Measurements from ENCODE around the gene ZMIZ1.

The ZMIZ1 gene

GRCh38 chr10:79346388-79347225 is 277.8 kb downstream of the ZMIZ1 start:
- no peak overlapping the region for H3K4me3 ChIP-seq (ENCODE audit: low read depth, low read length)
- CTCF ChIA-PET: interaction anchor here (0.9 to 2.6 kb wide), 4 partner anchors 10 to 15 kb away, joined by 3 to 8 read pairs (median 4); no protein-coding TSS in a partner anchor
- no peak overlapping the region for H3K27ac ChIP-seq (ENCODE audit: extremely low read depth, low read depth, low read length)
- H3K4me1 ChIP-seq (ENCODE audit: control insufficient read depth, insufficient read depth, low read length): no peaks in the 10 kb centered on the region
- 0 out of 2 replicates have a peak, but pooled peaks have one; percentile 36 for TF ChIP-seq ZBTB11 (tag by site-specific recombination; conservative IDR thresholded peaks at IDR 0.05; ENCODE audit: low read depth)
- no peak for TF ChIP-seq ZNF148 (tag by site-specific recombination; IDR thresholded peaks at IDR 0.05; ENCODE audit: borderline replicate concordance)
- TF ChIP-seq GLIS2 (tag by site-specific recombination; IDR thresholded peaks at IDR 0.05): peak; percentile 68
- TF ChIP-seq ZNF335 (tag by site-specific recombination; conservative IDR thresholded peaks at IDR 0.05): peak; percentile 56
- TF ChIP-seq INSM2 (tag by site-specific recombination; IDR thresholded peaks at IDR 0.05): no peak
- TF ChIP-seq GLIS1 (tag by site-specific recombination; IDR thresholded peaks at IDR 0.05): peak; percentile 99
- peak; percentile 100 for TF ChIP-seq ZIC2 (tag by site-specific recombination; IDR thresholded peaks at IDR 0.05)
- TF ChIP-seq KLF9 (tag by site-specific recombination; IDR thresholded peaks at IDR 0.05; ENCODE audit: low read depth): no peak
- peaks cover 0 to 34% of the 10 kb centered on the region in 2 experiments; a peak in 1 of 3 replicates for H3K36me3 ChIP-seq (ENCODE audit: control insufficient read depth in 2 of 2, insufficient read depth in 1 of 2, low read length in 2 of 2)
- H3K9me3 ChIP-seq (ENCODE audit: control insufficient read depth, insufficient read depth, low read depth, low read length): no peaks in the 10 kb centered on the region
- POLR2A ChIA-PET: interaction anchor here (2.0 kb wide), 1 partner anchor 9 kb away, joined by 6 read pairs; no protein-coding TSS in a partner anchor

GRCh38 chr10:79347226-79347893 is 278.6 kb downstream of the ZMIZ1 start, which contains the start of gene PPIF:
PPIF (plus strand) TSS chr10:79347469; CDS start chr10:79347549, 80 bp downstream.
- H3K4me3 ChIP-seq (ENCODE audit: low read depth, low read length): peak within 1 kb of the TSS; percentile 67
- H3K27ac ChIP-seq (ENCODE audit: extremely low read depth, low read depth, low read length): peak within 1 kb of the TSS; percentile 95
- H3K36me3 ChIP-seq (ENCODE audit: control insufficient read depth in 2 of 2, insufficient read depth in 1 of 2, low read length in 2 of 2): peaks cover 0 to 41% of the 10 kb centered on the region in 2 experiments; a peak in 1 of 3 replicates
- H3K4me1 ChIP-seq (ENCODE audit: control insufficient read depth, insufficient read depth, low read length): no peaks in the 10 kb centered on the region
- ChIA-PET CTCF (interaction anchor here (0.7 to 2.6 kb wide), 9 partner anchors 10 to 28 kb away, joined by 3 to 8 read pairs (median 3); no protein-coding TSS in a partner anchor), POLR2A (interaction anchor here (0.9 to 2.4 kb wide), 5 partner anchors 8 to 140 kb away, joined by 4 to 12 read pairs (median 6); no protein-coding TSS in a partner anchor)
- no peaks in the 10 kb centered on the region for H3K9me3 ChIP-seq (ENCODE audit: control insufficient read depth, insufficient read depth, low read depth, low read length)
- TF ChIP-seq ZNF561 (tag by site-specific recombination; IDR thresholded peaks at IDR 0.05; ENCODE audit: borderline replicate concordance): 0 out of 2 replicates have a peak, but pooled peaks have one; percentile 47
- TF ChIP-seq ZNF658 (tag by site-specific recombination; IDR thresholded peaks at IDR 0.05): no peak
- TF ChIP-seq ZNF341 (tag by site-specific recombination; IDR thresholded peaks at IDR 0.05; ENCODE audit: low read depth): no peak
- TF ChIP-seq ZFP69B (tag by site-specific recombination; IDR thresholded peaks at IDR 0.05): peak; percentile 59; the same call in 1 of the 2 replicates
- TF ChIP-seq ZNF202 (tag by site-specific recombination; IDR thresholded peaks at IDR 0.05; ENCODE audit: borderline replicate concordance): no peak
- TF ChIP-seq ZNF155 (tag by site-specific recombination; IDR thresholded peaks at IDR 0.05): no peak
- TF ChIP-seq ZNF660 (tag by site-specific recombination; IDR thresholded peaks at IDR 0.05): peak; percentile 37; the same call in 1 of the 2 replicates
- no peak for TF ChIP-seq ZNF133 (tag by site-specific recombination; IDR thresholded peaks at IDR 0.05)
- no peak for TF ChIP-seq ZNF19 (tag by site-specific recombination; IDR thresholded peaks at IDR 0.05; ENCODE audit: low read depth)
- no peak for TF ChIP-seq ZBTB6 (tag by site-specific recombination; IDR thresholded peaks at IDR 0.05)
- no peak for TF ChIP-seq ZNF112 (tag by site-specific recombination; IDR thresholded peaks at IDR 0.05)
- TF ChIP-seq ZNF426 (tag by site-specific recombination; IDR thresholded peaks at IDR 0.05): no peak
- TF ChIP-seq ZSCAN16 (tag by site-specific recombination; IDR thresholded peaks at IDR 0.05): no peak
- no peak for TF ChIP-seq YY2 (tag by site-specific recombination; IDR thresholded peaks at IDR 0.05)
- TF ChIP-seq WT1 (tag by site-specific recombination; IDR thresholded peaks at IDR 0.05): no peak

Measured in HEK293 (cell line).